Keratinocyte (primary cell): ENCODE results near the gene RAC2. TPM values are rescaled to one million over a fixed set of nuclear protein-coding genes. Genes with fewer than 3 reads are reported as not detected.
"Not testable (repeated sequence)": the region's sequence is repeated elsewhere in the genome, so short reads cannot be mapped to it uniquely, and the experiment has no call there.

Experiments
- DNase-seq: peaks from one replicate; pipeline ENCODE4 v3.0.0-alpha.2; 2011; ENCODE audit warnings: low read depth, missing footprints, low spot score
- FAIRE-seq: peaks from 2 replicates; lab custom pipeline; 2011; peaks lifted over from hg19 to GRCh38; lab: Jason Lieb, UNC
- H2AFZ ChIP-seq: 2 replicates; pipeline ENCODE4 v1.6.0; 2012; ENCODE audit warnings: low read length, control low read depth, inconsistent platforms; ENCODE audit not compliant: control insufficient read depth
- H3K27ac ChIP-seq: 2 replicates; pipeline ENCODE4 v1.5.1; 2011; ENCODE audit warnings: low read length; ENCODE audit not compliant: control insufficient read depth, insufficient read depth
- H3K27me3 ChIP-seq: 3 replicates; pipeline ENCODE4 v1.6.0; 2011; ENCODE audit warnings: low read length; ENCODE audit not compliant: control insufficient read depth, insufficient read depth; ENCODE audit errors: extremely low read depth
- H3K36me3 ChIP-seq, 2 experiments: 2 replicates in 1 of 2; 3 replicates in 1 of 2; pipeline ENCODE4 v1.5.1; 2011; ENCODE audit warnings: low read length in 2 of 2, mild to moderate bottlenecking in 1 of 2; ENCODE audit not compliant: control insufficient read depth in 2 of 2, insufficient read depth in 2 of 2; ENCODE audit errors: extremely low read depth in 1 of 2
- H3K4me1 ChIP-seq: 3 replicates; pipeline ENCODE4 v1.5.1; 2011; ENCODE audit warnings: low read length; ENCODE audit not compliant: control insufficient read depth, insufficient read depth; ENCODE audit errors: extremely low read depth
- H3K4me2 ChIP-seq: 3 replicates; pipeline ENCODE4 v1.6.0; 2011; ENCODE audit warnings: low read depth, low read length; ENCODE audit not compliant: control insufficient read depth, insufficient read depth; ENCODE audit errors: extremely low read depth
- H3K4me3 ChIP-seq, 3 experiments: fragments of 200-600 bp in 1 of 3; sonication (generic) in 1 of 3; 2 replicates in 2 of 3; 3 replicates in 1 of 3; pipeline ENCODE4 v1.5.1; 2011 to 2016; ENCODE audit warnings: low read length in 3 of 3, mild to moderate bottlenecking in 3 of 3, control low read depth in 2 of 3, inconsistent platforms in 1 of 3, low read depth in 1 of 3, mixed read lengths in 1 of 3, mixed run types in 1 of 3, moderate library complexity in 1 of 3; ENCODE audit not compliant: control insufficient read depth in 2 of 3, insufficient read depth in 2 of 3; ENCODE audit errors: extremely low read depth in 1 of 3
- H3K79me2 ChIP-seq: 2 replicates; pipeline ENCODE4 v1.6.0; 2012; ENCODE audit warnings: low read length; ENCODE audit not compliant: control insufficient read depth, insufficient read depth
- H3K9ac ChIP-seq: 3 replicates; pipeline ENCODE4 v1.6.0; 2011; ENCODE audit warnings: low read length; ENCODE audit not compliant: control insufficient read depth, insufficient read depth; ENCODE audit errors: extremely low read depth
- H3K9me1 ChIP-seq: 3 replicates; pipeline ENCODE4 v1.6.0; 2011; ENCODE audit warnings: low read length; ENCODE audit not compliant: control insufficient read depth, insufficient read depth; ENCODE audit errors: extremely low read depth
- H3K9me3 ChIP-seq: 2 replicates; pipeline ENCODE4 v1.5.1; 2012; ENCODE audit warnings: low read depth, low read length; ENCODE audit not compliant: control insufficient read depth
- H4K20me1 ChIP-seq: 3 replicates; pipeline ENCODE4 v1.6.0; 2011; ENCODE audit warnings: low read length; ENCODE audit not compliant: control insufficient read depth, insufficient read depth; ENCODE audit errors: extremely low read depth
- EZH2 ChIP-seq: IDR thresholded peaks from one replicate; pipeline ENCODE4 v1.6.1; 2012; ENCODE audit warnings: inconsistent platforms, mild to moderate bottlenecking, low read length, moderate library complexity
- dilution Hi-C: fragments of 300-500 bp; cut with MboI; formaldehyde crosslinking; loops from one replicate; pipeline ENCODE4 v1.7.0; 2020; ENCODE audit warnings: low sequenced_read_pairs; ENCODE audit not compliant: extremely low pct_ligation_motif_present
- polyA plus RNA-seq, 5 experiments: library from polyadenylated mRNA; depleted of rRNA in 3 of 5; stranded (reverse) in 3 of 5; stranded (forward) in 1 of 5; unstranded in 1 of 5; fragments of >200 nt; gene quantifications; 1 replicate in 1 of 5; 2 replicates in 3 of 5; 3 replicates in 1 of 5; pipeline versions ENCODE4 v1.2.1 to v1.2.3, GENCODE V29; 2011 to 2012; ENCODE audit warnings: missing spikeins in 2 of 5, low read depth in 1 of 5, low replicate concordance in 1 of 5
- TF ChIP-seq, protein P1 (sequence below), 3 experiments: IDR thresholded peaks in 1 of 3; conservative IDR thresholded peaks in 1 of 3; optimal IDR thresholded peaks in 1 of 3; 2 replicates in 2 of 3; 3 replicates in 1 of 3; pipeline versions ENCODE3 to v1.5.1; 2011; ENCODE audit warnings: low read length in 3 of 3, mild to moderate bottlenecking in 3 of 3, moderate library complexity in 2 of 3, control low read depth in 1 of 3, inconsistent platforms in 1 of 3; ENCODE audit not compliant: insufficient read depth in 2 of 3; ENCODE audit errors: extremely low read depth in 1 of 3

Gene RAC2
- polyA plus RNA-seq, 1 donor (not counting 4 experiments of a cell fraction or from before 2014, with no cell fraction given) = 78.6 TPM

DNA sequence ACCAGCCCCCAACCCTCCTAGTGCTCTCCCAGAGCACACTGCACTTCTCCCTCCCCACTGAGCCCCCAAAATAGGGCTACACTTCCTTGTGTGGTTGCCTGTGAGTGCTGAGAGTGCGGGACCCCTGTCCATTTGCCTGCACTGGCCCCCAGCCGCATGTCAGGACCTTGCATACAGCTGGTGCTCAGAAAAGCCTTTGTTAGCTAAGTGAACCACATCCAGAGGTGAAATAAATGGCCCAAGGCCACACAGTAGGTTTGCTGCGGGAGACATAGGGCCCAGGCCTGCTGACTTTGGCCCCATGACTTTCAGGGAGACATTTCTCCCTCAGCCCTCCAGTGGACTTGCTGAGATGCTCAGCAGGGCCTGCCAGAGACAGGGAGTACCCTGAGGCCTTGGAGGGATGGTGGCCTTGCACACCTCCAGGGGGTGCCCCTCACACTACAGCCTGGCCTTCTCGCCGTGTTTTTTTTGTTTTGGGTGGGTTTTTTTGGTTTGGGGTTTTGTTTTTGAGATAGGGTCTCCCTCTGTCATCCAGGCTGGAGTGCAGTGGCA lies 42.0 kb downstream of the RAC2 start:
- Histone ChIP-seq H3K4me3 (no peak overlapping the region), H3K9ac (no peak overlapping the region)
- no peak for FAIRE-seq

DNA sequence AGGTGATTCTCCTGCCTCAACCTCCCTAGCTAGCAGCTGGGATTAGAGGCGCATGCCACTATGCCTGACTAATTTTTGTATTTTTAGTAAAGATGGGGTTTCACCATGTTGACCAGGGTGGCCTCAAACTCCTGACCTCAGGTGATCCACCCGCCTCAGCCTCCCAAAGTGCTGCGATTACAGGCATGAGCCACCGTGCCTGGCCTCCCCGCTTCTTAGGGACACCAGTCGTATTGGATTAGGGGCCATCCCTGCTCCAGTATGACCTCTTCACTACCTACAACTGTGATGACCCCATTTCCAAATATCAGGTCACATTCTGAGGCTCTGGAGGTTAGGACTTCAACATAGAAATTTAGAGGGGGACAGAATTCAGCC lies 42.6 kb downstream of the RAC2 start:
- H3K27me3 ChIP-seq, H3K27ac ChIP-seq, H4K20me1 ChIP-seq, dilution Hi-C loops, H3K4me2 ChIP-seq, FAIRE-seq, H3K9me1 ChIP-seq, H3K79me2 ChIP-seq, DNase-seq, H2AFZ ChIP-seq, H3K4me3 ChIP-seq, H3K36me3 ChIP-seq, H3K9me3 ChIP-seq, H3K9ac ChIP-seq: not testable (repeated sequence)
- H3K4me1 ChIP-seq = peaks cover 28% of the 10 kb centered on the region

More for the DNA sequence above, 42.0 kb downstream of the RAC2 start:
- Histone ChIP-seq H3K36me3 (no peaks in the 10 kb centered on the region), H2AFZ (no peak overlapping the region), H3K4me2 (no peak overlapping the region), H3K27ac (no peak overlapping the region), H3K4me1 (peaks cover 21% of the 10 kb centered on the region), H4K20me1 (no peaks in the 10 kb centered on the region), H3K79me2 (no peaks in the 10 kb centered on the region), H3K27me3 (no peaks in the 10 kb centered on the region), H3K9me3 (no peaks in the 10 kb centered on the region), H3K9me1 (no peaks in the 10 kb centered on the region)
- dilution Hi-C loops = no loop called here
- no peak for DNase-seq
- TF ChIP-seq, protein P1, sequence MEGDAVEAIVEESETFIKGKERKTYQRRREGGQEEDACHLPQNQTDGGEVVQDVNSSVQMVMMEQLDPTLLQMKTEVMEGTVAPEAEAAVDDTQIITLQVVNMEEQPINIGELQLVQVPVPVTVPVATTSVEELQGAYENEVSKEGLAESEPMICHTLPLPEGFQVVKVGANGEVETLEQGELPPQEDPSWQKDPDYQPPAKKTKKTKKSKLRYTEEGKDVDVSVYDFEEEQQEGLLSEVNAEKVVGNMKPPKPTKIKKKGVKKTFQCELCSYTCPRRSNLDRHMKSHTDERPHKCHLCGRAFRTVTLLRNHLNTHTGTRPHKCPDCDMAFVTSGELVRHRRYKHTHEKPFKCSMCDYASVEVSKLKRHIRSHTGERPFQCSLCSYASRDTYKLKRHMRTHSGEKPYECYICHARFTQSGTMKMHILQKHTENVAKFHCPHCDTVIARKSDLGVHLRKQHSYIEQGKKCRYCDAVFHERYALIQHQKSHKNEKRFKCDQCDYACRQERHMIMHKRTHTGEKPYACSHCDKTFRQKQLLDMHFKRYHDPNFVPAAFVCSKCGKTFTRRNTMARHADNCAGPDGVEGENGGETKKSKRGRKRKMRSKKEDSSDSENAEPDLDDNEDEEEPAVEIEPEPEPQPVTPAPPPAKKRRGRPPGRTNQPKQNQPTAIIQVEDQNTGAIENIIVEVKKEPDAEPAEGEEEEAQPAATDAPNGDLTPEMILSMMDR (optimal IDR thresholded peaks at IDR 0.05 in 1 of 3, IDR thresholded peaks at IDR 0.05 in 1 of 3, conservative IDR thresholded peaks at IDR 0.05 in 1 of 3; ENCODE audit: extremely low read depth in 1 of 3, insufficient read depth in 2 of 3, low read length in 3 of 3) = no peak
- TF ChIP-seq EZH2 = no peak

DNA sequence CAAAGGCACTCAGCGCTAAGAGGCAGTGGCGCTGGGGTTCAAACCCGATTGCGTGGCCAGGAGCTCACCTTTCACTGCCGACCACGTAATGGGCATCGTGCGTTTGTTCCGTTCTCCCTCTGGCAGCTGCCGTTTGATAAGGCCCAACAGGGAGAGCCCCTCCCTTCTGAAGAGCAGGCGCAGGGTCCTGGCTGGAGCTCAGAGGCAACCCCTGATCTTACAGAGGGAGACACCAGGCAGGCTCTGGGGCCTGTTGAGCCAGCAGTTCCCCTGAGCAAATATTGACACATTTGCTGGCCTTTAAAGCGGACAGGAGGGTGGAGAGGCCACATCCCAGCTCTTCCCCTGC lies 44.3 kb downstream of the RAC2 start:
- Histone ChIP-seq H3K27ac (peak overlapping the region; percentile 58), H3K4me1 (peaks cover 37% of the 10 kb centered on the region), H4K20me1 (no peaks in the 10 kb centered on the region), H3K9me3 (no peaks in the 10 kb centered on the region), H3K27me3 (no peaks in the 10 kb centered on the region), H3K9ac (peak overlapping the region; percentile 87), H3K4me3 (peak overlapping the region in 1 of 3 experiments; percentile 54), H3K36me3 (no peaks in the 10 kb centered on the region), H3K79me2 (no peaks in the 10 kb centered on the region), H2AFZ (peak overlapping the region; percentile 98), H3K4me2 (peak overlapping the region; percentile 75), H3K9me1 (no peaks in the 10 kb centered on the region)
- TF ChIP-seq, protein P1 (optimal IDR thresholded peaks at IDR 0.05 in 1 of 3, IDR thresholded peaks at IDR 0.05 in 1 of 3, conservative IDR thresholded peaks at IDR 0.05 in 1 of 3; ENCODE audit: extremely low read depth in 1 of 3, insufficient read depth in 2 of 3, low read length in 3 of 3) = no peak
- TF ChIP-seq EZH2 = no peak
- dilution Hi-C loops = no loop called here
- no peak for DNase-seq
- FAIRE-seq = no peak
